Keratinocyte (primary cell): Measurements from ENCODE around the gene SRPK1.

Experiments used
- CTCF ChIP-seq, 3 experiments: IDR thresholded peaks in 1 of 3; conservative IDR thresholded peaks in 1 of 3; optimal IDR thresholded peaks in 1 of 3; 2 replicates in 2 of 3; 3 replicates in 1 of 3; pipeline versions ENCODE3 to v1.5.1; 2011; ENCODE audit warnings: low read length in 3 of 3, mild to moderate bottlenecking in 3 of 3, moderate library complexity in 2 of 3, control low read depth in 1 of 3, inconsistent platforms in 1 of 3; ENCODE audit not compliant: insufficient read depth in 2 of 3; ENCODE audit errors: extremely low read depth in 1 of 3
- EZH2 ChIP-seq: IDR thresholded peaks from one replicate; pipeline ENCODE4 v1.6.1; 2012; ENCODE audit warnings: inconsistent platforms, mild to moderate bottlenecking, low read length, moderate library complexity

- no peak for TF ChIP-seq CTCF (optimal IDR thresholded peaks at IDR 0.05 in 1 of 3, IDR thresholded peaks at IDR 0.05 in 1 of 3, conservative IDR thresholded peaks at IDR 0.05 in 1 of 3; ENCODE audit: extremely low read depth in 1 of 3, insufficient read depth in 2 of 3, low read length in 3 of 3)
- no peak for TF ChIP-seq EZH2
These were observed 10.2 kb upstream of the SRPK1 start for GRCh38 chr6:35931120-35931561.
